ENCODE data around the gene DST.

The DST gene

GRCh38 chr6:56620229-56620868 is 22.3 kb downstream of the DST start:
- DNase-seq, result no peak

GRCh38 chr6:56618050-56618449 is 24.6 kb downstream of the DST start:
- no peak for DNase-seq

GRCh38 chr6:56616967-56617366 is 25.7 kb downstream of the DST start:
- no peak for DNase-seq

- no peak for DNase-seq
Observed at GRCh38 chr6:56613247-56613851, 29.3 kb downstream of the DST start.

GRCh38 chr6:56608332-56608731 is 34.4 kb downstream of the DST start:
- DNase-seq, result no peak

- DNase-seq, result no peak
Observed at GRCh38 chr6:56607111-56607752, 35.5 kb downstream of the DST start.

GRCh38 chr6:56605435-56605834 is 37.3 kb downstream of the DST start:
- DNase-seq, result no peak

GRCh38 chr6:56604186-56604585 is 38.5 kb downstream of the DST start:
- no peak for DNase-seq

GRCh38 chr6:56601390-56601789 is 41.3 kb downstream of the DST start:
- no peak for DNase-seq

- DNase-seq, result no peak
Observed at GRCh38 chr6:56595490-56596122, 47.1 kb downstream of the DST start.

GRCh38 chr6:56594699-56595098 is 48.0 kb downstream of the DST start:
- no peak for DNase-seq

- no peak for DNase-seq
Observed at GRCh38 chr6:56593801-56594318, 48.8 kb downstream of the DST start.

GRCh38 chr6:56582236-56582635 is 60.5 kb downstream of the DST start:
- DNase-seq, result no peak

- DNase-seq, result peak; percentile 23
Observed at GRCh38 chr6:56581296-56581925, 61.3 kb downstream of the DST start.

GRCh38 chr6:56580271-56580670 is 62.4 kb downstream of the DST start:
- DNase-seq, result no peak

GRCh38 chr6:56579155-56579851 is 63.4 kb downstream of the DST start:
- no peak for DNase-seq

GRCh38 chr6:56575736-56576135 is 67.0 kb downstream of the DST start:
- no peak for DNase-seq

- DNase-seq, result no peak
Observed at GRCh38 chr6:56574292-56574691, 68.4 kb downstream of the DST start.

GRCh38 chr6:56573624-56574023 is 69.1 kb downstream of the DST start:
- no peak for DNase-seq

- no peak for DNase-seq
Observed at GRCh38 chr6:56572788-56573471, 69.8 kb downstream of the DST start.

GRCh38 chr6:56571605-56572004 is 71.1 kb downstream of the DST start:
- no peak for DNase-seq
